GM23338 (cell line): Measurements from ENCODE around the gene DCLK3.

Experiments used
- CREB1 ChIP-seq: fragments of 250-450 bp; sonication (Bioruptor Pico); IDR thresholded peaks from 2 replicates; pipeline ENCODE4 v1.5.0; 2020; ENCODE audit warnings: low read depth, mild to moderate bottlenecking, moderate library complexity
- EZH2 ChIP-seq: fragments of 200-600 bp; sonication (generic); IDR thresholded peaks from one replicate; pipeline ENCODE4 v1.8.0; 2017; ENCODE audit warnings: antibody characterized with exemption, mild to moderate bottlenecking, low read depth; ENCODE audit not compliant: unreplicated experiment
- EZH2phosphoT487 ChIP-seq: fragments of 200-600 bp; sonication (generic); IDR thresholded peaks from one replicate; pipeline ENCODE4 v1.8.1; 2018; ENCODE audit warnings: antibody characterized with exemption; ENCODE audit not compliant: unreplicated experiment
- JUNB ChIP-seq: IDR thresholded peaks from one replicate; pipeline ENCODE4 v1.6.1; 2016; ENCODE audit warnings: antibody characterized with exemption; ENCODE audit not compliant: unreplicated experiment
- NANOG ChIP-seq: IDR thresholded peaks from 2 replicates; pipeline ENCODE4 v1.6.1; 2016; ENCODE audit warnings: antibody characterized with exemption, borderline replicate concordance
- POLR2AphosphoS5 ChIP-seq: IDR thresholded peaks from 2 replicates; pipeline ENCODE4 v1.6.1; 2016; ENCODE audit warnings: antibody characterized with exemption, low read depth
- TF ChIP-seq, protein P1 (sequence below), 2 experiments: fragments of 200-600 bp in 1 of 2; sonication (generic) in 1 of 2; conservative IDR thresholded peaks; 2 replicates each; pipeline versions ENCODE4 v1.5.1 to v1.6.1; 2016 to 2017; ENCODE audit warnings: antibody characterized with exemption in 2 of 2, low read depth in 2 of 2, mild to moderate bottlenecking in 2 of 2, moderate library complexity in 1 of 2
- TF ChIP-seq, protein P2 (sequence below): IDR thresholded peaks from one replicate; pipeline ENCODE4 v1.6.1; 2018; ENCODE audit warnings: antibody characterized with exemption; ENCODE audit not compliant: unreplicated experiment
- TF ChIP-seq, protein P3 (sequence below): IDR thresholded peaks from 2 replicates; pipeline ENCODE4 v1.6.1; 2016; ENCODE audit warnings: antibody characterized with exemption

DNA sequence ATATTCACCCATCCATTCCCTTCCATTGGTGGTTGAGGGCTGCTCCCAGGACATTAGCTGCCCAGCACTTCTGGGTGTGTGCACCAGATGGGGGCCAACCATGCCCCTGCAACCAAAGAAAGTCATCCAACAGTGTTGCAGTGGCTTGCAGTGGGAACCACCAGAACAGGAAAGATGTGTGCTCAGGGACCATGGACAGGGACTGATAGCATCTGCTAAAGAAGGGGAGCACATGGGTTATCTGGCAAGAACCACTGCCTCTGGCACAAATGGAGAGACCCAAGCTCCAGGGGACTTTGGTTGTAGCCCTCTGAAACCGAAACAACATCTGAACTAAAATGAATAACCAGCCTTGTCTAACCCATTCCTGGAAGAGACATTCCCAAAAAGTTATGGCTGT is 8.1 kb downstream of the DCLK3 start:
- TF ChIP-seq, protein P1, sequence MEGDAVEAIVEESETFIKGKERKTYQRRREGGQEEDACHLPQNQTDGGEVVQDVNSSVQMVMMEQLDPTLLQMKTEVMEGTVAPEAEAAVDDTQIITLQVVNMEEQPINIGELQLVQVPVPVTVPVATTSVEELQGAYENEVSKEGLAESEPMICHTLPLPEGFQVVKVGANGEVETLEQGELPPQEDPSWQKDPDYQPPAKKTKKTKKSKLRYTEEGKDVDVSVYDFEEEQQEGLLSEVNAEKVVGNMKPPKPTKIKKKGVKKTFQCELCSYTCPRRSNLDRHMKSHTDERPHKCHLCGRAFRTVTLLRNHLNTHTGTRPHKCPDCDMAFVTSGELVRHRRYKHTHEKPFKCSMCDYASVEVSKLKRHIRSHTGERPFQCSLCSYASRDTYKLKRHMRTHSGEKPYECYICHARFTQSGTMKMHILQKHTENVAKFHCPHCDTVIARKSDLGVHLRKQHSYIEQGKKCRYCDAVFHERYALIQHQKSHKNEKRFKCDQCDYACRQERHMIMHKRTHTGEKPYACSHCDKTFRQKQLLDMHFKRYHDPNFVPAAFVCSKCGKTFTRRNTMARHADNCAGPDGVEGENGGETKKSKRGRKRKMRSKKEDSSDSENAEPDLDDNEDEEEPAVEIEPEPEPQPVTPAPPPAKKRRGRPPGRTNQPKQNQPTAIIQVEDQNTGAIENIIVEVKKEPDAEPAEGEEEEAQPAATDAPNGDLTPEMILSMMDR (conservative IDR thresholded peaks at IDR 0.05; ENCODE audit: low read depth in 2 of 2) = no peak
- TF ChIP-seq CREB1 (CRISPR knock-in tag) (no peak), EZH2 (no peak), JUNB (no peak), POLR2AphosphoS5 (no peak), NANOG (no peak), EZH2phosphoT487 (no peak)
- TF ChIP-seq, protein P2, sequence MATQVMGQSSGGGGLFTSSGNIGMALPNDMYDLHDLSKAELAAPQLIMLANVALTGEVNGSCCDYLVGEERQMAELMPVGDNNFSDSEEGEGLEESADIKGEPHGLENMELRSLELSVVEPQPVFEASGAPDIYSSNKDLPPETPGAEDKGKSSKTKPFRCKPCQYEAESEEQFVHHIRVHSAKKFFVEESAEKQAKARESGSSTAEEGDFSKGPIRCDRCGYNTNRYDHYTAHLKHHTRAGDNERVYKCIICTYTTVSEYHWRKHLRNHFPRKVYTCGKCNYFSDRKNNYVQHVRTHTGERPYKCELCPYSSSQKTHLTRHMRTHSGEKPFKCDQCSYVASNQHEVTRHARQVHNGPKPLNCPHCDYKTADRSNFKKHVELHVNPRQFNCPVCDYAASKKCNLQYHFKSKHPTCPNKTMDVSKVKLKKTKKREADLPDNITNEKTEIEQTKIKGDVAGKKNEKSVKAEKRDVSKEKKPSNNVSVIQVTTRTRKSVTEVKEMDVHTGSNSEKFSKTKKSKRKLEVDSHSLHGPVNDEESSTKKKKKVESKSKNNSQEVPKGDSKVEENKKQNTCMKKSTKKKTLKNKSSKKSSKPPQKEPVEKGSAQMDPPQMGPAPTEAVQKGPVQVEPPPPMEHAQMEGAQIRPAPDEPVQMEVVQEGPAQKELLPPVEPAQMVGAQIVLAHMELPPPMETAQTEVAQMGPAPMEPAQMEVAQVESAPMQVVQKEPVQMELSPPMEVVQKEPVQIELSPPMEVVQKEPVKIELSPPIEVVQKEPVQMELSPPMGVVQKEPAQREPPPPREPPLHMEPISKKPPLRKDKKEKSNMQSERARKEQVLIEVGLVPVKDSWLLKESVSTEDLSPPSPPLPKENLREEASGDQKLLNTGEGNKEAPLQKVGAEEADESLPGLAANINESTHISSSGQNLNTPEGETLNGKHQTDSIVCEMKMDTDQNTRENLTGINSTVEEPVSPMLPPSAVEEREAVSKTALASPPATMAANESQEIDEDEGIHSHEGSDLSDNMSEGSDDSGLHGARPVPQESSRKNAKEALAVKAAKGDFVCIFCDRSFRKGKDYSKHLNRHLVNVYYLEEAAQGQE = peak; percentile 69
- TF ChIP-seq, protein P3, sequence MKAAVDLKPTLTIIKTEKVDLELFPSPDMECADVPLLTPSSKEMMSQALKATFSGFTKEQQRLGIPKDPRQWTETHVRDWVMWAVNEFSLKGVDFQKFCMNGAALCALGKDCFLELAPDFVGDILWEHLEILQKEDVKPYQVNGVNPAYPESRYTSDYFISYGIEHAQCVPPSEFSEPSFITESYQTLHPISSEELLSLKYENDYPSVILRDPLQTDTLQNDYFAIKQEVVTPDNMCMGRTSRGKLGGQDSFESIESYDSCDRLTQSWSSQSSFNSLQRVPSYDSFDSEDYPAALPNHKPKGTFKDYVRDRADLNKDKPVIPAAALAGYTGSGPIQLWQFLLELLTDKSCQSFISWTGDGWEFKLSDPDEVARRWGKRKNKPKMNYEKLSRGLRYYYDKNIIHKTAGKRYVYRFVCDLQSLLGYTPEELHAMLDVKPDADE = no peak
